Central memory CD8-positive, alpha-beta T cell (primary cell): ENCODE results near the gene PIGH.
A peak's percentile ranks its signal among the peaks of the same experiment; 100 is the strongest.
"Not testable (repeated sequence)": the region's sequence is repeated elsewhere in the genome, so short reads cannot be mapped to it uniquely, and the experiment has no call there.

Experiments used
- ATAC-seq: fragments of 150-1000 bp; cut with Tn5 transposase; replicated peaks from 2 replicates; pipeline ENCODE4 v1.10.0; 2022; ENCODE audit warnings: mild to moderate bottlenecking, moderate FRiP score, moderate number of reproducible peaks; ENCODE audit not compliant: poor library complexity, severe bottlenecking; ENCODE audit errors: extremely low read depth
- DNase-seq, 2 donors: peaks; one replicate each; pipeline ENCODE4 v3.0.0; 2021; ENCODE audit warnings: low spot score in 2 of 2
- H3K27ac Mint-ChIP-seq: one replicate; pipeline ENCODE4 v1.8.0; 2022; ENCODE audit warnings: low read depth, mild to moderate bottlenecking, moderate library complexity, mixed read lengths
- H3K27me3 Mint-ChIP-seq: one replicate; pipeline ENCODE4 v1.8.0; 2022; ENCODE audit warnings: mixed read lengths
- H3K36me3 Mint-ChIP-seq: one replicate; pipeline ENCODE4 v1.8.0; 2022; ENCODE audit warnings: mild to moderate bottlenecking, moderate library complexity, mixed read lengths; ENCODE audit not compliant: insufficient read depth
- H3K4me1 Mint-ChIP-seq: one replicate; pipeline ENCODE4 v1.8.0; 2022; ENCODE audit warnings: mixed read lengths
- H3K4me3 Mint-ChIP-seq: one replicate; pipeline ENCODE4 v1.8.0; 2022; ENCODE audit warnings: mild to moderate bottlenecking, moderate library complexity, mixed read lengths
- H3K9me3 Mint-ChIP-seq: one replicate; pipeline ENCODE4 v1.8.0; 2022; ENCODE audit warnings: mixed read lengths

Gene PIGH

GRCh38 chr14:67627519-67627918 lies 27.5 kb upstream of the PIGH start:
- H3K9me3 Mint-ChIP-seq = no peaks in the 10 kb centered on the region
- no peak overlapping the region for H3K27ac Mint-ChIP-seq
- no peak overlapping the region for H3K4me3 Mint-ChIP-seq
- peaks cover 8% of the 10 kb centered on the region for H3K27me3 Mint-ChIP-seq
- peaks cover 2% of the 10 kb centered on the region for H3K36me3 Mint-ChIP-seq
- no peaks in the 10 kb centered on the region for H3K4me1 Mint-ChIP-seq
- ATAC-seq (no peak), DNase-seq (no peak)

- H3K27ac Mint-ChIP-seq, H3K4me3 Mint-ChIP-seq, H3K9me3 Mint-ChIP-seq, ATAC-seq, H3K36me3 Mint-ChIP-seq, DNase-seq, H3K27me3 Mint-ChIP-seq, H3K4me1 Mint-ChIP-seq: not testable (repeated sequence)
These were observed 26.1 kb upstream of the PIGH start for GRCh38 chr14:67626131-67626530.

- no peak overlapping the region for H3K4me3 Mint-ChIP-seq
- no peak for ATAC-seq
These were observed 23.0 kb upstream of the PIGH start for GRCh38 chr14:67623114-67623513.

GRCh38 chr14:67622675-67623074 lies 22.6 kb upstream of the PIGH start:
- H3K27me3 Mint-ChIP-seq = peaks cover 19% of the 10 kb centered on the region
- DNase-seq (no peak), ATAC-seq (no peak)
- no peak overlapping the region for H3K27ac Mint-ChIP-seq
- no peaks in the 10 kb centered on the region for H3K9me3 Mint-ChIP-seq
- H3K4me3 Mint-ChIP-seq = no peak overlapping the region
- peaks cover 15% of the 10 kb centered on the region for H3K36me3 Mint-ChIP-seq
- H3K4me1 Mint-ChIP-seq = peaks cover 24% of the 10 kb centered on the region

More at GRCh38 chr14:67623114-67623513, 23.0 kb upstream of the PIGH start:
- Mint-ChIP-seq H3K9me3 (no peaks in the 10 kb centered on the region), H3K4me1 (peaks cover 24% of the 10 kb centered on the region), H3K36me3 (peaks cover 15% of the 10 kb centered on the region), H3K27ac (no peak overlapping the region), H3K27me3 (peaks cover 19% of the 10 kb centered on the region)
- DNase-seq = no peak

- Mint-ChIP-seq H3K27ac (peak overlapping the region; percentile 97), H3K4me1 (peaks cover 24% of the 10 kb centered on the region), H3K4me3 (peak overlapping the region; percentile 86), H3K27me3 (peaks cover 19% of the 10 kb centered on the region), H3K9me3 (no peaks in the 10 kb centered on the region), H3K36me3 (peaks cover 13% of the 10 kb centered on the region)
- ATAC-seq = no peak
- no peak for DNase-seq
These were observed 20.2 kb upstream of the PIGH start for GRCh38 chr14:67620217-67620785.

GRCh38 chr14:67619446-67620216 lies 19.6 kb upstream of the PIGH start, which contains the start of gene ARG2:
Gene ARG2 (plus strand): TSS chr14:67619920. CDS start chr14:67619978, 58 bp downstream.
- peak within 1 kb of the TSS; percentile 86 for H3K4me3 Mint-ChIP-seq
- peaks cover 19% of the 10 kb centered on the region for H3K27me3 Mint-ChIP-seq
- DNase-seq (peak; percentile 93 to 96), ATAC-seq (peak; percentile 91)
- H3K27ac Mint-ChIP-seq = peak within 1 kb of the TSS; percentile 97
- no peaks in the 10 kb centered on the region for H3K9me3 Mint-ChIP-seq
- H3K36me3 Mint-ChIP-seq = peaks cover 13% of the 10 kb centered on the region
- peaks cover 24% of the 10 kb centered on the region for H3K4me1 Mint-ChIP-seq

GRCh38 chr14:67618617-67619063 lies 18.6 kb upstream of the PIGH start:
- H3K4me3 Mint-ChIP-seq = peak overlapping the region; percentile 86
- H3K9me3 Mint-ChIP-seq = no peaks in the 10 kb centered on the region
- peak overlapping the region; percentile 97 for H3K27ac Mint-ChIP-seq
- DNase-seq (peak in 1 of 2 donors; percentile 28), ATAC-seq (peak; percentile 50)
- H3K4me1 Mint-ChIP-seq = peaks cover 24% of the 10 kb centered on the region
- H3K36me3 Mint-ChIP-seq = peaks cover 13% of the 10 kb centered on the region
- H3K27me3 Mint-ChIP-seq = peaks cover 11% of the 10 kb centered on the region

- DNase-seq (no peak), ATAC-seq (no peak)
- Mint-ChIP-seq H3K9me3 (no peaks in the 10 kb centered on the region), H3K27me3 (peaks cover 21% of the 10 kb centered on the region), H3K4me3 (no peak overlapping the region), H3K4me1 (no peaks in the 10 kb centered on the region), H3K36me3 (no peaks in the 10 kb centered on the region), H3K27ac (no peak overlapping the region)
These were observed 10.4 kb upstream of the PIGH start for GRCh38 chr14:67610491-67610890.

GRCh38 chr14:67609642-67610310 lies 9.7 kb upstream of the PIGH start:
- ATAC-seq = no peak
- H3K4me3 Mint-ChIP-seq = no peak overlapping the region
- no peaks in the 10 kb centered on the region for H3K4me1 Mint-ChIP-seq
- no peaks in the 10 kb centered on the region for H3K36me3 Mint-ChIP-seq
- peaks cover 21% of the 10 kb centered on the region for H3K27me3 Mint-ChIP-seq
- no peaks in the 10 kb centered on the region for H3K9me3 Mint-ChIP-seq
- no peak overlapping the region for H3K27ac Mint-ChIP-seq
- DNase-seq = no peak

- H3K36me3 Mint-ChIP-seq = no peaks in the 10 kb centered on the region
- DNase-seq (no peak), ATAC-seq (no peak)
- peaks cover 21% of the 10 kb centered on the region for H3K27me3 Mint-ChIP-seq
- H3K4me1 Mint-ChIP-seq = no peaks in the 10 kb centered on the region
- H3K4me3 Mint-ChIP-seq = no peak overlapping the region
- no peaks in the 10 kb centered on the region for H3K9me3 Mint-ChIP-seq
- no peak overlapping the region for H3K27ac Mint-ChIP-seq
These were observed 7.6 kb upstream of the PIGH start for GRCh38 chr14:67607646-67608045.

- peaks cover 17% of the 10 kb centered on the region for H3K36me3 Mint-ChIP-seq
- H3K4me1 Mint-ChIP-seq = peaks cover 20% of the 10 kb centered on the region
- DNase-seq (no peak), ATAC-seq (no peak)
- H3K27me3 Mint-ChIP-seq = no peaks in the 10 kb centered on the region
- no peak overlapping the region for H3K4me3 Mint-ChIP-seq
- no peak overlapping the region for H3K27ac Mint-ChIP-seq
- H3K9me3 Mint-ChIP-seq = no peaks in the 10 kb centered on the region
These were observed 3.0 kb upstream of the PIGH start for GRCh38 chr14:67602995-67603545.

- H3K4me3 Mint-ChIP-seq = no peak overlapping the region
- H3K4me1 Mint-ChIP-seq = peaks cover 27% of the 10 kb centered on the region
- no peaks in the 10 kb centered on the region for H3K9me3 Mint-ChIP-seq
- H3K36me3 Mint-ChIP-seq = peaks cover 20% of the 10 kb centered on the region
- DNase-seq (no peak), ATAC-seq (no peak)
- no peaks in the 10 kb centered on the region for H3K27me3 Mint-ChIP-seq
- H3K27ac Mint-ChIP-seq = no peak overlapping the region
These were observed 2.0 kb upstream of the PIGH start for GRCh38 chr14:67602076-67602475.
